Measurements from ENCODE around the gene DNAJB9. TPM values are rescaled to one million over a fixed set of nuclear protein-coding genes. Genes with fewer than 3 reads are reported as not detected.

DNAJB9 gene
- total RNA-seq: 38.5 and 58.1 TPM in 2 replicates

DNA sequence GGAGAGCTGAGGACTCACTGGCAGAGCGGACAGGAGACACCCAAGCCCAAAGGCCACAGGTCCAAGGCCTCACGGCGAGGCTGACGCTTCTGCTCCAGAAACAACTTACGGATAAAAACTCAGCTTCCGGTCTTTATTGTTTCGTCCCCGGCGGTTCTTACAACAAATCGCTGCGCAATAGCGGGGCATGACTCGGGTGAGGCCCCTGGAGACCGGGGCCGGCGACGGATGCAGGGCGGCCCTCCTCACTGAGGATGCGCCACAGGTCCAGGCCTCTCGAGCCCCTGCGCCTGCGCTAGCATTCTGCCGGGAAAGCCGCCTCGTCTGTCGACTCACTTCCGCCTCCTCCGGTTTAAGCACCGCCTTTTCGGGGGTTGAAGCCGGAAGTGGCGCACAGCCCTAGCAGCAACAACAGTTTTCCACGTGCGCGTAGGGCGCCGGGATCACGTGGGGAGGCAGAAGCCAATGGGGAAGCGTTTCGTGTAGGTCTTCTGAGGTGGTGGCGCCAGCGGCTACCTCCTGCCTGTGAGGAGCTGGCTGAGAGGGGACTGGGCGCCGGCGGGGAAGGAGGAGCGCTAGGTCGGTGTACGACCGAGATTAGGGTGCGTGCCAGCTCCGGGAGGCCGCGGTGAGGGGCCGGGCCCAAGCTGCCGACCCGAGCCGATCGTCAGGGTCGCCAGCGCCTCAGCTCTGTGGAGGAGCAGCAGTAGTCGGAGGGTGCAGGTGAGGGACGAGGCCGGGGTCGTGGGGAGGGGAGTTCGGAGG lies at the start of gene DNAJB9, which contains the start of gene THAP5:
Gene DNAJB9 (plus strand): TSS at position 494 of the 765 bp plus-strand sequence. CDS start 1,853 bp downstream, outside the sequence.
Gene THAP5 (minus strand): TSS at position 326 of the 765 bp plus-strand sequence. CDS start 137 bp downstream, at position 189.

DNA sequence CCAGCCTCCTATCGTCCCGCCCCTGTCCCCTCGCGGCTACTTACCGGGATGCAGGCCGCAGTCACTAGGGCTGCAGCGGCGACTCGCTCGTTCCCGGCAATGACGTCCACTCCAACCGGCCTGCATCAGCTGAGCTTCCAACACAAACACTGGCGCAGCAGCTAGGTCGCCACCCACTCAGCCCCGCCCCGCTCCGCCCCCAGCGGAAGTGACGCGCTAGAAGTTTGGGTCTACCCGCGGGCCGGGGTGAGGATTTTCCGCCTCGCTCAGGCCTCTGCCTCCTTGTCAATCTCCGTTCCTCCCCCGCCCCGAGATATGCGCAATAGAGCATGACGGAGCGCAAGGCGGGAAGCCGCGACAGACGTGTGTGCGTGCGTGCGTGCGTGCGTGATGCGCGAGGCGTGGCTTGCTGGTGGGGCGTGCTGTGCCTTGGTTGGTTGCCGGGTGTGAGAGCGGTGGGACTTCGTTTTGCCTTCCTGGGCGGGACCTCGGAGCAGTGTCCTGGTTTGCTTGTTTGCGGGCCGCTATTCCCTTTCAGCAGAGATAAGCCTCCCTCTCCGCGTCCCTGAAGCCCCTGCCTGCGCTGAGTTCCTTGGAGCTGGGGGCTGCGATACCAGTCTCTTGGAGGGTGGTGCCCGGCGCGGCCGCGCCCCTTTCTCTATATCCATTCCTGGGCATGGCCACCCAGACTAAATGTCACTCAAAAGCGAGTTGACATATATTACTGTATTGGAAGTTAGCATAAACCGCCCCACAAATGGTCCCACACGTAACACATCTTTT lies 43.5 kb upstream of the DNAJB9 start, which contains the start of gene PNPLA8:
Gene PNPLA8 (minus strand): TSS at position 151 of the 783 bp plus-strand sequence. CDS start 10,644 bp downstream, outside the sequence.

Other genes with a start within 250 kb of the DNAJB9 start
- gene NRCAM, start 113.4 kb upstream of the DNAJB9 start, total RNA-seq: 0.14 and 0.18 TPM in 2 replicates
- gene PNPLA8, start 43.7 kb upstream of the DNAJB9 start, total RNA-seq: 36.3 and 37.2 TPM in 2 replicates
- 20.5 and 21.3 TPM in 2 replicates for gene THAP5, start 168 bp upstream of the DNAJB9 start, total RNA-seq

Measured in smooth muscle cell of bladder (primary cell).